ENCODE results near the gene OR2F1. TPM values are rescaled to one million over a fixed set of nuclear protein-coding genes. Genes with fewer than 3 reads are reported as not detected.

Gene OR2F1
- total and polyA plus RNA-seq, 10 of the 15 experiments (the other 5 are each of a cell fraction or from before 2014, with no cell fraction given): not detected

- no peak for TF ChIP-seq ZNF687 (IDR thresholded peaks at IDR 0.05)
- TF ChIP-seq STAT1 (conservative IDR thresholded peaks at IDR 0.05): no peak
- no peak for TF ChIP-seq E2F8 (IDR thresholded peaks at IDR 0.05; ENCODE audit: low read depth, partially characterized antibody)
- TF ChIP-seq ELK1 (IDR thresholded peaks at IDR 0.05; ENCODE audit: low read depth, low read length): no peak
- no peak for TF ChIP-seq RB1 (IDR thresholded peaks at IDR 0.05; ENCODE audit: borderline replicate concordance)
- no peak for TF ChIP-seq YBX1 (IDR thresholded peaks at IDR 0.05)
- no peak for TF ChIP-seq IRF4 (IDR thresholded peaks at IDR 0.05; ENCODE audit: low read depth, low read length)
- no peak for TF ChIP-seq E2F4 (IDR thresholded peaks at IDR 0.05; ENCODE audit: low read depth, low read length)
- no peak for TF ChIP-seq TCF3 (IDR thresholded peaks at IDR 0.05; ENCODE audit: borderline replicate concordance, insufficient read depth, low read depth, low read length)
Measured at GRCh38 chr7:144004703-144005102, 50.1 kb downstream of the OR2F1 start (continued).
